Kidney (tissue), 11 donors: Measurements from ENCODE around the gene WASHC2A. TPM values are rescaled to one million over a fixed set of nuclear protein-coding genes. Genes with fewer than 3 reads are reported as not detected.
"Not testable (repeated sequence)": the region's sequence is repeated elsewhere in the genome, so short reads cannot be mapped to it uniquely, and the experiment has no call there.

Experiments used
- DNase-seq, 5 donors: peaks; one replicate each; pipeline ENCODE4 v3.0.0-alpha.2; 2013 to 2020
- FAIRE-seq: peaks from 2 replicates; lab custom pipeline; 2012; peaks lifted over from hg19 to GRCh38; lab: Jason Lieb, UNC
- H3K27ac ChIP-seq, 2 donors: one replicate each; pipeline ENCODE4 v1.7.0; 2013; ENCODE audit warnings: low read depth in 2 of 2, low read length in 2 of 2, inconsistent platforms in 1 of 2
- H3K27me3 ChIP-seq: one replicate; pipeline ENCODE4 v1.7.1; 2013; ENCODE audit warnings: low read length, inconsistent platforms; ENCODE audit not compliant: control insufficient read depth, insufficient read depth
- H3K36me3 ChIP-seq, 3 donors: one replicate each; pipeline versions ENCODE4 v1.7.0 to v1.7.1; 2013; ENCODE audit warnings: low read length in 3 of 3, control low read depth in 1 of 3, inconsistent platforms in 1 of 3; ENCODE audit not compliant: insufficient read depth in 3 of 3, control insufficient read depth in 2 of 3
- H3K4me1 ChIP-seq, 3 donors: one replicate each; pipeline versions ENCODE4 v1.7.0 to v1.7.1; 2013; ENCODE audit warnings: low read length in 3 of 3, inconsistent platforms in 1 of 3, low read depth in 1 of 3; ENCODE audit not compliant: control insufficient read depth in 2 of 3, insufficient read depth in 2 of 3
- H3K4me3 ChIP-seq, 3 donors: one replicate each; pipeline versions ENCODE4 v1.7.0 to v1.8.1; 2013; ENCODE audit warnings: low read length in 3 of 3, control low read depth in 1 of 3, inconsistent platforms in 1 of 3
- H3K9ac ChIP-seq, 3 donors: one replicate each; pipeline versions ENCODE4 v1.7.0 to v1.7.1; 2013; ENCODE audit warnings: low read length in 3 of 3, control low read depth in 1 of 3, inconsistent platforms in 1 of 3
- H3K9me3 ChIP-seq, 3 donors: one replicate each; pipeline versions ENCODE4 v1.7.0 to v1.7.1; 2013; ENCODE audit warnings: low read length in 3 of 3, control low read depth in 1 of 3, inconsistent platforms in 1 of 3; ENCODE audit not compliant: control insufficient read depth in 2 of 3, insufficient read depth in 1 of 3
- intact Hi-C: fragments of 100-400 bp; cut with DNase I; formaldehyde crosslinking; loops from one replicate; pipeline ENCODE4 v1.11.1; 2022
- polyA plus RNA-seq: library from polyadenylated mRNA; stranded (reverse); fragments of 350-450 nt; fragmentation: Illumina TruSeq; extraction: RNeasy Lipid Tissue Mini Kit (QIAGEN cat#74804); gene quantifications from one replicate; pipeline ENCODE4 v1.2.3, GENCODE V29; 2014; ENCODE audit warnings: low read depth, low replicate concordance; ENCODE audit not compliant: insufficient read depth
- total RNA-seq: library from RNA; stranded (reverse); fragmentation: NEBNext Ultra II Directional; extraction: Animal tissue kit (Norgen Biotek cat#: 25700); gene quantifications from one replicate; pipeline ENCODE4 v1.2.1, GENCODE V29; 2021
- donor health status: control.
- donor health status: control.
- donor health status: DM: yes; HTN: yes; CAD: no.
- donor health status: Normal renal cell carcinoma (clear cell type).

WASHC2A gene
- total and polyA plus RNA-seq, 2 donors from 2014 or later, result 24.4 to 42.2 TPM

DNA sequence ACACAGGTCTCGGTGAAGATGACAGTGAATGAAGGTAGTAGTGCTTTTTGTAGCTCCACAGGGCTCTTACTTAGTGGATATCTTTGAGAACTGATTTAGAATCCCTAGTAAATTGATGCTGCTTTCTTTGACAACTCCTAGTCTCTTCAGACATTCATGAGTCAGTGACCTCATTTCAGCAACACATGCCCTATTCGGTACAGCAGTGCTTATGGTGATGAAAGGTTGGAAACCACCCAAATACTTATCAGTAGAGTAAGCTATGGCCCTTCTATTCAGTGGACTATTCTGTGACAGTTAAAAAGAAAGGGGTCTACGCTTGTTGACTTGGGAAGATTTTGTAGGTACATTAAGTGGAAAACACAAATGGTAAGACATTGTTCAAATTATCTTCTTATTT, 29.0 kb downstream of the WASHC2A start:
- DNase-seq, intact Hi-C loops, H3K27me3 ChIP-seq, H3K36me3 ChIP-seq, FAIRE-seq, H3K4me1 ChIP-seq, H3K4me3 ChIP-seq, H3K9me3 ChIP-seq, H3K9ac ChIP-seq, H3K27ac ChIP-seq: not testable (repeated sequence)

DNA sequence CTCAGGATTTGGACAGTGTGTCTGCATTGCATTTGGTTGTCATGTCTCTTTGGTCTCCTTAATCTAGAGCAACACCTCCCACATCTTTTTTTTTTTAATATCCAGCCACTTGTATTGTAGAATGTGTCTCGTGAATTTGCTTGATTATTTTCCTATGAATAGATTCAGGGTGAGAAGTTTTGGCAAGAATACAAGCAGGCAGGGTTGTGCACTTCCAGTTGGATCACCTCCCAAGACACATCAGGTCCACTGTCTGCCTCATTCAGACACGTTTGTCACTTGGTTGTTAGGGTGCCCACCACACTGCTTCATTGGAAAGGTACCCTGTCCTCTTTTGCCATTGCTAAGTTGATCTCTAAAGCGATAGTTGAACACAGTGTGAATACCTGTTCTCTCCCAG, 30.9 kb downstream of the WASHC2A start:
- H3K36me3 ChIP-seq, H3K27me3 ChIP-seq, H3K9ac ChIP-seq, H3K27ac ChIP-seq, H3K9me3 ChIP-seq, intact Hi-C loops, H3K4me1 ChIP-seq, H3K4me3 ChIP-seq, DNase-seq, FAIRE-seq: not testable (repeated sequence)

DNA sequence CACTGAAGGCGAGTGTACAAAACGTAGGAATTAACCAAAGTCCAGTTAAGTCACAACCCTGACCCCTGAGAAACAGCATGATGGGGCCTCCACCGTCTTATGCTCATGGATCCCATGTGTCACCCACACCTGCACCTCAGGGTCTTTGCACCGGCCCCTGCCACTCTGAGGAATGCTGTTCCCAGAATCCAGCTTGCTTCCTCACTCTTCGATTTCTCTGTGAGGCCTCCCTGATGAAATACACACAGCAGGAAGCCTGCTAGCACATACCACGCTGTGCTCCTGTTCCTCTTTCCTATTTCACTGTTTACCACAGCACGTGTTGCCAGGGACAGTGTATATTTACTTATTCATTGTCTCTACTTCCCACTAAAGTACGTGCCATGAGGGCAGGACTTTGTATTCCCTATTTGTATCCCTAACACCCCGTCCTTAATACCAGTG, 33.4 kb downstream of the WASHC2A start:
- H3K27me3 ChIP-seq, H3K36me3 ChIP-seq, H3K9ac ChIP-seq, H3K9me3 ChIP-seq, FAIRE-seq, H3K27ac ChIP-seq, intact Hi-C loops, H3K4me1 ChIP-seq, H3K4me3 ChIP-seq: not testable (repeated sequence)
- peak in 1 of 5 donors; percentile 0 for DNase-seq

DNA sequence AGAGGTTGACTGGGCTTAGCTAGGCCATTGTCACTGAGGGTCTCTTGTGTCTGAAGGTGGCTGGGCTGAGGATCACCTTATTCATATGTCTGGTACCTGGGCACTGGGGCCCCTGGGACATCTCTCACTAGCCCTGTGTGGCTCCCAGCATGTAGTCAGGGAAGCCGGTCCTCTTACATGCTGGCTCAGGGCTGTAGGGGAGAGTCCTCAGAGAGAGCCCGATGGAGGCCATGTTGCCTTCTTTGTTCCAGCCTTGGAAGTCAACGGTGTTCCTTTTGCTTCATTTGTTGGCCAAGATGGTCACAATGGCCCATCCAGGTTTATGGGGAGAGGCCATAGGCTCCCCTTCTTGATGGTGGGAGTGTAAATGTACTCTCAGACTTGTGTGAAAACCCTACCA, 34.0 kb downstream of the WASHC2A start:
- FAIRE-seq, H3K4me1 ChIP-seq, H3K9ac ChIP-seq, H3K4me3 ChIP-seq, H3K27ac ChIP-seq, H3K9me3 ChIP-seq, intact Hi-C loops, H3K27me3 ChIP-seq, H3K36me3 ChIP-seq, DNase-seq: not testable (repeated sequence)

DNA sequence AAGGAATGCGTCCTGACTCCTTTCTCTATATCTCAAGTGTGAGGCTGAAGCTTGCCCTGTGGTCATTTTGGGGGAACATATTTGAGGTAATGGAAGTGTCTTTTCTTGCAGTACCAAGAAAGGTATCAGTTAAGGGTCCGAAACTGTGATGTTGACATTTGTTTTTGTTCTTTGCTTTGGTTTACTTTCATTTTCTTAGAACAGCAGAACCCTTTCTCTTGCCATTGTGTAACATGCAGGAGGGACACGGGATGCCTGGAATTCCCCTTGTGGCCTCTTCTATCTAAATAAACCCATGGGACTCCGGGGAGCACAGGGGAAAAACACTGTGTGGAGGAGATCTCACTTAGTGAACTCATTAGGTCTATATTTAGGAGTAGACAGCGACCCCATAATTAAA, 34.5 kb downstream of the WASHC2A start:
- intact Hi-C loops, result not testable (repeated sequence)

DNA sequence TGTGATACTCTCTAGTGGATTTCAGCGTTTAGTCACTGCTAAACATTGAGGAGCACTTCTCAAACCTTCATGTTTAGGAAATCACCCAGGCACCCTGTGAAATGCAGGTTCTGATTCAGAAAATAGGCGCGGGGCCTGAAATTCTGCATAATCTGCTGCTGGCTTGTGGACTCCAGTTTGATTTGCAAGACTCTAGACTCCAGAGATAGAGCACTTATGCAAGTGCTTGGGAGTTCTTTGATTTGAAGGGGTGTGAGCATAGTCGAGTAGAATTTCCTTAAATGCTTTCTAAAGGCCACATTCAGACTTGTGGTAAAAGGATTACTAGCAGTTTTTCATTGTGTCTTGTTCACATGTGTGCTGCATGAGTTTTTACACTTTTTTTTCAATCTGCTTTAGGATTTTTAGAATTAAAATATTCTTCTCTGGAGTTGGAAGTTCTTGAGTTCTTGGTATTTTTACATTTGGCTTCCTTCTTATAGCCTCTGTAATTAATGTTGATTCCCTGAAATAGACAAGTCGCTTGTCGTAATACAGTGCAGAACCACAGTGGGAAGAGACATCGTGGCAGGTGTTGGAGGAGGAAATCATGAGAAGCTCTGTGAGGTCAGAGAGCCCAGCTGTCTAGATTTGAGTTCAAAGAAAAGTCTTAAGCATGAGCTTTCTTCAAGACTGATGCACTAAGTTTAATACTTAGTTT, 41.4 kb downstream of the WASHC2A start:
- FAIRE-seq, H3K27ac ChIP-seq, H3K36me3 ChIP-seq, intact Hi-C loops, H3K27me3 ChIP-seq, H3K4me3 ChIP-seq, H3K4me1 ChIP-seq, H3K9ac ChIP-seq, DNase-seq, H3K9me3 ChIP-seq: not testable (repeated sequence)

More for the DNA sequence above, 34.5 kb downstream of the WASHC2A start:
- not testable (repeated sequence) for H3K36me3 ChIP-seq, H3K4me1 ChIP-seq, DNase-seq, H3K9me3 ChIP-seq, H3K9ac ChIP-seq, FAIRE-seq, H3K27ac ChIP-seq, H3K4me3 ChIP-seq, H3K27me3 ChIP-seq

DNA sequence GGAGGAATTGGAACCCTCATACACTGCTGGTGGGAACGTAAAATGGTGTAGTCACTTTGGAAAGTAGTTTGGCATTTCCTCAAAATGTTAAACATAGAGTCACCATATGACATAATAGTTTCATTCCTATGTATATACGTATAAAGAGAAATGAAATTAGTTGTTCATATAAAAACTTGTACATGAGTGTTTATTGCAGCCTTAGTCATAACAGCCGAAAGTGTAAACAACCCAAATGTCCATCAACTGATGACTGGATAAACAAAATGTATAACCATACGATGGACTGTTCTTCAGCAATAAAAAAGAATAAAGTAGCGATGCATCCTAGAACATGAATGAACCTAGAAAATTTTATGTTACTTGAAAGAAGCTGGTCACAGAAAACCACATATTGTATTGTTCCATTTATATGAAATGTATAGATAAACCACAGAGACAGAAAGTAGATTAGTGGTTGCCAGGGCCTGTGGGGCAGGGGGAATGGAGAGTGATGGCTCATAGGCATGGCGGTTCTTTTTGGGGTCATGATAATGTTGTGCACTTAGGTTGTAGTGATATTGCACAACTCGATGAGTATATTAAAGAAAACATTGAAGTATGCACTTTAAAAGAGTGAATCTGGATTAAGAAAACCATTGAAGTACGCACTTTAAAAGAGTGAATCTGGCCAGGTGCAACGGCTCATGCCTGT, 44.8 kb downstream of the WASHC2A start:
- H3K36me3 ChIP-seq, H3K9ac ChIP-seq, H3K4me3 ChIP-seq, intact Hi-C loops, H3K4me1 ChIP-seq, FAIRE-seq, DNase-seq, H3K27me3 ChIP-seq, H3K27ac ChIP-seq, H3K9me3 ChIP-seq: not testable (repeated sequence)

DNA sequence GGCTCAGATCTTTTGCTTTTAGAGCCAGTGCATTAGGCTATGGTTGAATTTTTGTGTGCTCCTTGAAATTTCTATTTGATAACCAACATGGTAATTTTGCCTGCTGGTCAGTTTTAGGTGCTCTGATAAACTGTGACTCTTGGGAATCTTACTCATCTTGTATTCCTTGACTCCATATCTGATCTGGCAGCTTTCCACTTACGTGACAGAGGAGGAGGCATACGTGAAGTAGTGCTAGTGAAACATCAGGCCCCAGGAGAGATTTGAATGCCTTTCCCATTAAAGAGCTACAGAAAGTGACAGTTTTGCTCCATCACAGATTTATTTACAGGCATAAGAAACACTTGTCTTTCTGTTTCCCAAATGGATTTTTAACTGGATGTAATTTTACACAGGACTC, 59.0 kb downstream of the WASHC2A start:
- FAIRE-seq, intact Hi-C loops, H3K36me3 ChIP-seq: not testable (repeated sequence)

More for the DNA sequence above, 59.0 kb downstream of the WASHC2A start:
- not testable (repeated sequence) for H3K4me3 ChIP-seq, H3K27me3 ChIP-seq, H3K9me3 ChIP-seq, H3K27ac ChIP-seq, H3K4me1 ChIP-seq, H3K9ac ChIP-seq, DNase-seq
